ENCODE data around the gene HMGN3. TPM values are rescaled to one million over a fixed set of nuclear protein-coding genes. Genes with fewer than 3 reads are reported as not detected.

Gene HMGN3
- total RNA-seq, 2 donors from 2014 or later = 40.0 to 46.3 TPM

DNA sequence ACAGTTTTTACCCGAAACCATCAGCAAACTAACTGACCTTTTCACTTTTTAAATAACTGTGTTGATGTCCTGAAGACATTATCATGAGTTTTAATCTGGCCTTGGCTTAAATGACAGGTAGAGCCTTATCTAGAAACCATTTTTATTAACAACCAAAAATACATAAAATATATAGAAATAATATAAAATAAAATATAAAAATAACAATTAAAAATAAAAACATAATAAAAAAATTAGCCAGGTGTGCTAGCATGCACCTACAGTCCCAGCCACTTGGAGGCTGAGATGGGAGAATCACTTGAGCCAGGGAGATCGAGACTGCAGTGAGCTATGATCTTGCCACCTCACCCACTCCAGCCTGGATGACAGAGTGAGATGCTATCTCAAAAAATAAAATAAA, 21.6 kb downstream of the HMGN3 start:
- no peak for TF ChIP-seq CTCF (IDR thresholded peaks at IDR 0.05)
- H3K4me1 ChIP-seq (ENCODE audit: control insufficient read depth in 1 of 2, low read depth in 2 of 2) = peaks cover 10 to 12% of the 10 kb centered on the region in 2 donors
- DNase-seq (ENCODE audit: low spot score) (no peak), ATAC-seq (ENCODE audit: insufficient number of reproducible peaks, low FRiP score, low read depth) (no peak)
- no peak overlapping the region for H3K4me3 ChIP-seq
- H3K9me3 ChIP-seq = no peaks in the 10 kb centered on the region
- H3K36me3 ChIP-seq = no peaks in the 10 kb centered on the region
- H3K27ac ChIP-seq = no peak overlapping the region
- H3K27me3 ChIP-seq (replicated peaks; ENCODE audit: insufficient read depth) = no peaks in the 10 kb centered on the region

DNA sequence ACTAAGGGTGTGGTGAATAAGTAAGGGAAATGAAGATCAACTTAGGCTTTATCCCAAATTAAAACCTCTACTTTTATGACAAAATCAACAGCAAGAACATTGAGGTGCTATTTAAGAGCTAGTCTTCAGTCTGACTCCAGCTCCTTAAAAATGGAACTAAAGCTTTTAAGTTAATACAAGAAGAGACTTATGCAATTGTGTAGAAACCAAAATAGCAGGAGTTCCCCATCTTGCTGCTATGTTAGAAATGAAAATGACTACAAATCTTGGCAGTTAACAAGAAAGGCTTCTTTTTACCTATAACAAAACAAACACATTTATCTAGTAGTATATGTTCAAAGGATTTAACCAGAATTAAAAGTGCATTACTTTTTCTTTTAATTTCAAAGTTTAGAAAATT, 25.7 kb downstream of the HMGN3 start:
- no peak for DNase-seq (ENCODE audit: low spot score)
- H3K9me3 ChIP-seq = no peaks in the 10 kb centered on the region
- ATAC-seq (ENCODE audit: insufficient number of reproducible peaks, low FRiP score, low read depth) = no peak

GRCh38 chr6:79203753-79204253, 30.7 kb downstream of the HMGN3 start:
- Histone ChIP-seq H3K4me1 (ENCODE audit: control insufficient read depth in 1 of 2, low read depth in 2 of 2) (no peaks in the 10 kb centered on the region), H3K4me3 (no peak overlapping the region), H3K27me3 (replicated peaks; ENCODE audit: insufficient read depth) (no peaks in the 10 kb centered on the region), H3K9me3 (no peaks in the 10 kb centered on the region), H3K27ac (no peak overlapping the region), H3K36me3 (peaks cover 8% of the 10 kb centered on the region)
- ATAC-seq (ENCODE audit: insufficient number of reproducible peaks, low FRiP score, low read depth) (no peak), DNase-seq (ENCODE audit: low spot score) (no peak)
- TF ChIP-seq CTCF (IDR thresholded peaks at IDR 0.05) = no peak

More for the DNA sequence above, 25.7 kb downstream of the HMGN3 start:
- no peaks in the 10 kb centered on the region for H3K27me3 ChIP-seq (replicated peaks; ENCODE audit: insufficient read depth)
- TF ChIP-seq CTCF (IDR thresholded peaks at IDR 0.05) = no peak
- no peak overlapping the region for H3K27ac ChIP-seq
- H3K36me3 ChIP-seq = peaks cover 5% of the 10 kb centered on the region
- peaks cover 0 to 5% of the 10 kb centered on the region in 2 donors for H3K4me1 ChIP-seq (ENCODE audit: control insufficient read depth in 1 of 2, low read depth in 2 of 2)
- no peak overlapping the region for H3K4me3 ChIP-seq

- H3K9me3 ChIP-seq = no peaks in the 10 kb centered on the region
- DNase-seq (ENCODE audit: low spot score) = no peak
- ATAC-seq (ENCODE audit: insufficient number of reproducible peaks, low FRiP score, low read depth) = no peak
- no peak for TF ChIP-seq CTCF (IDR thresholded peaks at IDR 0.05)
- no peak overlapping the region for H3K4me3 ChIP-seq
- peaks cover 8% of the 10 kb centered on the region for H3K36me3 ChIP-seq
- H3K4me1 ChIP-seq (ENCODE audit: control insufficient read depth in 1 of 2, low read depth in 2 of 2) = no peaks in the 10 kb centered on the region
- no peaks in the 10 kb centered on the region for H3K27me3 ChIP-seq (replicated peaks; ENCODE audit: insufficient read depth)
- H3K27ac ChIP-seq = no peak overlapping the region
These were observed 31.9 kb downstream of the HMGN3 start for GRCh38 chr6:79202556-79202955.

DNA sequence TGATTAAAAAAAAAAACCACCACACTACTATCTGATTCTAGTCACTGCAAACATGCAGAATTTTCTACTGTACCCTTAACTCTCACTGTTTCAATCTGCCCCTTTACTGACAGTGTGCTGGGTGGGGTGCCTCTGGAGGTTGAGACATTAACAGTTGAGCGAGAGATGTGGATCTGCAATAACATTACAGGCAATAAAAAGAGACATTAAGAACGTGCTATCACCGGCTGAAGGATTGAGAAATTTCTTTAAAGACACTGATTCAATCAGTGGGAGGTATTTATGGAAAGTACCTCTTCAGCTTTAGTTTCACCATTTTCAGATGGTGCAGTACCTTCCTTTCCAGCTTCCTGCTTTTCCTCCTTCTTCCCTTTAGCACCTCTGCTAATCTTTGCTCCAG, 32.5 kb downstream of the HMGN3 start:
- ATAC-seq (ENCODE audit: insufficient number of reproducible peaks, low FRiP score, low read depth) (no peak), DNase-seq (ENCODE audit: low spot score) (no peak)
- TF ChIP-seq CTCF (IDR thresholded peaks at IDR 0.05) = no peak
- no peaks in the 10 kb centered on the region for H3K4me1 ChIP-seq (ENCODE audit: control insufficient read depth in 1 of 2, low read depth in 2 of 2)
- H3K4me3 ChIP-seq = no peak overlapping the region
- no peak overlapping the region for H3K27ac ChIP-seq
- H3K9me3 ChIP-seq = no peaks in the 10 kb centered on the region
- peaks cover 8% of the 10 kb centered on the region for H3K36me3 ChIP-seq
- no peaks in the 10 kb centered on the region for H3K27me3 ChIP-seq (replicated peaks; ENCODE audit: insufficient read depth)
